Peyer's patch (tissue), 4 donors: ENCODE data around the gene HDAC1. TPM values are rescaled to one million over a fixed set of nuclear protein-coding genes. Genes with fewer than 3 reads are reported as not detected.

Experiments used
- DNase-seq, 3 donors: peaks; one replicate each; pipeline ENCODE4 v3.0.0-alpha.2; 2017 to 2019
- H3K27ac ChIP-seq, 4 donors: fragments of 200-600 bp; sonication (generic); one replicate each; pipeline ENCODE4 v1.5.1; 2016 to 2019
- H3K27me3 ChIP-seq, 2 donors: fragments of 200-600 bp; sonication (generic); one replicate each; pipeline ENCODE4 v1.5.1; 2019
- H3K36me3 ChIP-seq, 3 donors: fragments of 200-600 bp; sonication (generic); one replicate each; pipeline ENCODE4 v1.5.1; 2016 to 2019
- H3K4me1 ChIP-seq, 4 donors: fragments of 200-600 bp; sonication (generic); one replicate each; pipeline ENCODE4 v1.5.1; 2016 to 2019
- H3K4me3 ChIP-seq, 4 donors: fragments of 200-600 bp; sonication (generic); 1 replicate in 3 of 4; 2 replicates in 1 of 4; pipeline ENCODE4 v1.5.1; 2016 to 2019; ENCODE audit warnings: mild to moderate bottlenecking in 1 of 4
- H3K9me3 ChIP-seq, 4 donors: fragments of 200-600 bp; sonication (generic); one replicate each; pipeline ENCODE4 v1.5.1; 2016 to 2019; ENCODE audit warnings: mild to moderate bottlenecking in 1 of 4
- POLR2A ChIP-seq, 2 donors: fragments of 450-650 bp; IDR thresholded peaks; one replicate each; pipeline ENCODE4 v1.5.1; 2017; ENCODE audit warnings: antibody characterized with exemption in 2 of 2, mild to moderate bottlenecking in 2 of 2, moderate library complexity in 2 of 2
- total RNA-seq, 4 donors: library from RNA; depleted of rRNA; stranded (reverse); fragments of >200 nt; gene quantifications; one replicate each; pipeline ENCODE4 v1.1.0, GENCODE V29; 2016
- TF ChIP-seq, protein P1 (sequence below), 6 experiments: fragments of 450-650 bp in 4 of 6; fragments of 200-600 bp in 2 of 6; sonication (generic) in 1 of 6; IDR thresholded peaks; one replicate each; pipeline ENCODE4 v1.5.1; 2017 to 2019; ENCODE audit warnings: antibody characterized with exemption in 6 of 6, mild to moderate bottlenecking in 3 of 6, moderate library complexity in 1 of 6

Gene HDAC1
- total RNA-seq, 4 donors from 2014 or later, result 93.0 to 147 (median 122) TPM

DNA sequence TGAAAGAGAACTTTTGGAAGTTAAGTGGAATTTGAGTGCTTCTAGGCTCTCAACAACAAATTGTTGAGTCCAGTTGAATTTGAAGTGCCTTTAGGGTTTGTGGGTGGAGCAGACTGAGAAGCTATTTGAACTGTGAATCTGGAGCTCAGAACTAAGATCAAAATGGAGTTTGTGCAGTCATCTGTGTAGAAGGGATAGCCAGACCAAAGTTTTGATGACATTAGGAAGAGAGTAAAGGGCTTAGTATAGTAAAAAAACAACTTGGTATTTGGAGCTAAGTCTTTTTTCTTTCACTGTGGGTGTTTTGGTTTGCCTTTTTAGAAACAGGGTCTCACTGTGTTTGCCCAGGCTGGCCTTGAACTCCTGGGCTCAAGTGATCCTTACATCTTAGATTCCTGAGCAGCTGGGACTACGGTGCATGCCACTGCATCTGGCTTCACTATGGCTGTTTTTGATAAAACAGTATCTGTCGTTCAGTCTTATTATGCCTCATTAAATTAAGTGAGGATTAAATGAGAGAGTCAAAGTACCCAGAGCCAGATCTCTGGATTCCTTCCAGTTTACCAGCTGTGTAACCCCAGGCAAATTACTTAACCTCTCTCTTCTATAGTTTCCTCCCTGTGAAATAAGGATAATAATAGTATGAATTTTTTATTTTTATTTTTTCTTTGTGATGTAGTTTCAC, 20.0 kb downstream of the HDAC1 start:
- no peak overlapping the region for H3K4me3 ChIP-seq
- DNase-seq, result no peak
- H3K4me1 ChIP-seq, result peaks cover 0 to 41% (median 0%) of the 10 kb centered on the region in 4 donors
- peaks cover 0 to 3% (median 0%) of the 10 kb centered on the region in 3 donors for H3K36me3 ChIP-seq
- H3K27ac ChIP-seq, result no peak overlapping the region
- H3K9me3 ChIP-seq, result no peaks in the 10 kb centered on the region
- no peak for TF ChIP-seq POLR2A (IDR thresholded peaks at IDR 0.05)
- TF ChIP-seq, protein P1, sequence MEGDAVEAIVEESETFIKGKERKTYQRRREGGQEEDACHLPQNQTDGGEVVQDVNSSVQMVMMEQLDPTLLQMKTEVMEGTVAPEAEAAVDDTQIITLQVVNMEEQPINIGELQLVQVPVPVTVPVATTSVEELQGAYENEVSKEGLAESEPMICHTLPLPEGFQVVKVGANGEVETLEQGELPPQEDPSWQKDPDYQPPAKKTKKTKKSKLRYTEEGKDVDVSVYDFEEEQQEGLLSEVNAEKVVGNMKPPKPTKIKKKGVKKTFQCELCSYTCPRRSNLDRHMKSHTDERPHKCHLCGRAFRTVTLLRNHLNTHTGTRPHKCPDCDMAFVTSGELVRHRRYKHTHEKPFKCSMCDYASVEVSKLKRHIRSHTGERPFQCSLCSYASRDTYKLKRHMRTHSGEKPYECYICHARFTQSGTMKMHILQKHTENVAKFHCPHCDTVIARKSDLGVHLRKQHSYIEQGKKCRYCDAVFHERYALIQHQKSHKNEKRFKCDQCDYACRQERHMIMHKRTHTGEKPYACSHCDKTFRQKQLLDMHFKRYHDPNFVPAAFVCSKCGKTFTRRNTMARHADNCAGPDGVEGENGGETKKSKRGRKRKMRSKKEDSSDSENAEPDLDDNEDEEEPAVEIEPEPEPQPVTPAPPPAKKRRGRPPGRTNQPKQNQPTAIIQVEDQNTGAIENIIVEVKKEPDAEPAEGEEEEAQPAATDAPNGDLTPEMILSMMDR (IDR thresholded peaks at IDR 0.05), result no peak
- H3K27me3 ChIP-seq, result no peaks in the 10 kb centered on the region

DNA sequence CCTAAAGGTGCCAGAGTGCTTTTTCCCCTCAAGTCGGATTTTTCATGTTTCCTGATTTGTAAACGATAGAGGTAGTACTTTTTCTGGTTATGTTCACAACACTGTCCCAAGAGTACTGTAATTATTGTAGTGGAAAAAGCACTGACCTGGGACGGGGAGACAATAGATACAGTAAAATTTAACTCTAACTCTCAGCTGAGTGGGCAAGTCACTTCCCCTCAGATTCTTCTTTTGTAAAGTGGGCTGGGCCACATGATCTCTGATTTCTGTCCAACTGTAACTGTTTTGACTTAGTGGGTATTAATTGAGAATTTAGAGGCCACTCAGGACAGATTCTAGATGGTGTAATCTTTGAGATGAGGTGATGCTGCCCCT, 25.0 kb downstream of the HDAC1 start:
- no peaks in the 10 kb centered on the region for H3K27me3 ChIP-seq
- peaks cover 0 to 15% (median 9%) of the 10 kb centered on the region in 4 donors for H3K4me1 ChIP-seq
- no peak for DNase-seq
- no peaks in the 10 kb centered on the region for H3K9me3 ChIP-seq
- TF ChIP-seq POLR2A (IDR thresholded peaks at IDR 0.05), result no peak
- TF ChIP-seq, protein P1 (IDR thresholded peaks at IDR 0.05), result no peak
- H3K36me3 ChIP-seq, result peaks cover 0 to 35% (median 0%) of the 10 kb centered on the region in 3 donors
- peak overlapping the region in 1 of 4 donors; percentile 3 for H3K4me3 ChIP-seq
- H3K27ac ChIP-seq, result peak overlapping the region in 1 of 4 donors; percentile 74

DNA sequence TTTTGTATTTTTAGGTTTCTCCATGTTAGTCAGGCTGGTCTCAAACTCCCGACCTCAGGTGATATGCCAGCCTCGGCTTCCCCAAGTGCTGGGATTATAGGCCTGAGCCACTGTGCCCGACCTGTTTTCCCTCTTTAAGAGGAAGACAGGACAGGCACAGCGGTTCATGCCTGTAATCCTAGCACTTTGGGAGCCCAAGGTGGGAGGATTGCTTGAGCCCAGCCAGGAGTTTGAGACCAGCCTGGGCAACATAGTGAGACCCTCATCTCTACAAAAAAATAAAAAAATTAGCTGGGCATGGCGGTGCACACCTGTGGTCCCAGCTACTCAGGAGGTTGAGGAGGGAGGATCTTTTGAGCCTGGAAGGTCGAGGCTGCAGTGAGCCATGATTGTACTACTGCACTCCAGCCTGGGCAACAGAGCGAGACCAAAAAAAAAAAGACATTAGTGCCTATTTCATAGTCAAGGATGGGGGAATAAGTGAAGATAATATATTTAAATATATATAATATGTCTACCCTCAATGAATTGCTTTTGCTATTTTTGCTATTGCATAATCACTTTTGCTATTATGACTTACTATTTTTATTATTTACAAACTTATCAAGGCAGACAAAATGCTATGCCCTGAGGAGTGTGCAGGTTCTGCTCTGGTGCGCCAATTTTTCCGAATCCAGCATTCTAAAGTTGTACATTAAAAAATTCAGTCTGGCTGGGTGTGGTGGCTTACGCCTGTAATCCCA, 26.4 kb downstream of the HDAC1 start:
- Histone ChIP-seq H3K36me3 (peaks cover 0 to 35% (median 0%) of the 10 kb centered on the region in 3 donors), H3K9me3 (no peaks in the 10 kb centered on the region), H3K27me3 (no peaks in the 10 kb centered on the region), H3K27ac (no peak overlapping the region), H3K4me3 (no peak overlapping the region), H3K4me1 (peaks cover 3 to 25% (median 14%) of the 10 kb centered on the region in 4 donors)
- no peak for TF ChIP-seq POLR2A (IDR thresholded peaks at IDR 0.05)
- TF ChIP-seq, protein P1 (IDR thresholded peaks at IDR 0.05), result no peak
- no peak for DNase-seq

DNA sequence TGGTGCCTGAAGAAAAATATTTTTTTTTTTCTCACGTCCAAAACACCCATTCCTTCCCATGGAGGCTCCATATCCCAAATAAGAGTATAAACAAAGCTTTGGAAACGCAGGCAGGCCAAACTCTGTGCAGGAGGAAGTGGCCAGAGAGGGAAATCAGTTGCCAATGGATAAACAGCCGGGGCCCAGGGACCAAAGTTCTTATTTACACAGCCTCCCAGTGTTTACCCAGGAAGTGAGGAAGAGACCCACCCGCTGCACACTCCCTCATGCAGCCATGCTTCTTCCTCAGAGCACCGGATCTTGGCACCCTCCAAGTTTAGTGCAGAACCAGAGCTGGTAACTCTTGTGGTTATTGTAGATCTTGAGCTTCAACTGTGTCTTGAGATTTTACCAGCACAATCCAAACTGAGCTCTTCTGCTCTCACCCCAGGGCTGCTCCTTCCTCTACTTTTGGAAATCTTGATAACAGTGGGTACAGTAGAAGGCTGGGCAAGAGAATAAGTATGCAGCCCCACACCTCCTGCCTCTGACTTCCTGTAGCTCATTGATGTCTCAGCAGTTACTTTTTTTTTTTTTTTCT, 29.9 kb downstream of the HDAC1 start:
- TF ChIP-seq, protein P1 (IDR thresholded peaks at IDR 0.05), result no peak
- TF ChIP-seq POLR2A (IDR thresholded peaks at IDR 0.05), result peak in 1 of 2 donors; percentile 24
- H3K9me3 ChIP-seq, result no peaks in the 10 kb centered on the region
- no peaks in the 10 kb centered on the region for H3K27me3 ChIP-seq
- H3K4me3 ChIP-seq, result peak overlapping the region in 1 of 4 donors; percentile 6
- H3K36me3 ChIP-seq, result peaks cover 0 to 57% (median 4%) of the 10 kb centered on the region in 3 donors
- peaks cover 3 to 30% (median 16%) of the 10 kb centered on the region in 4 donors for H3K4me1 ChIP-seq
- H3K27ac ChIP-seq, result peak overlapping the region; percentile 68 to 82 (median 71)
- DNase-seq, result peak; percentile 42 to 87 (median 78)

DNA sequence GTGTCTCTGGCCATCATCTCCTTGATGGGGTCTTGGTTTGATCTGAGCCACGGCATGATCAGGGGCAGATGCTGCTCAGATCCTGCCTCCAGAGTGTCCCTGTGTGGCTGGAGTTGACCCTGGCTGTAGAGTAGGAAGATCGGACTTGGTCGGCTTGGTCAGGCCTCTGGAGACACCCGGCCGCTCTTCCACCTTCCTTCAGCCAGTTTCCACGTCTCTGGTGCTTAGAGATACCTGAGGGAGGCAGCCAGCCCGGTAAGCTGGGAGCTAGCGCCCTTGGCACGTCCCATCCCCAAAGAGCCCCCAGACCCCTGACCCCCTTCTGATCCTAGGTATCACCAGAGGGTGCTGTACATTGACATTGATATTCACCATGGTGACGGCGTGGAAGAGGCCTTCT, 35.3 kb downstream of the HDAC1 start:
- H3K27me3 ChIP-seq, result no peaks in the 10 kb centered on the region
- H3K36me3 ChIP-seq, result peaks cover 4 to 78% (median 5%) of the 10 kb centered on the region in 3 donors
- DNase-seq, result no peak
- TF ChIP-seq, protein P1 (IDR thresholded peaks at IDR 0.05), result no peak
- no peak for TF ChIP-seq POLR2A (IDR thresholded peaks at IDR 0.05)
- no peak overlapping the region for H3K4me3 ChIP-seq
- no peak overlapping the region for H3K27ac ChIP-seq
- H3K9me3 ChIP-seq, result no peaks in the 10 kb centered on the region
- H3K4me1 ChIP-seq, result peaks cover 0 to 13% (median 9%) of the 10 kb centered on the region in 4 donors
